Panc1 (cell line): ENCODE results near the gene PTMS. TPM values are rescaled to one million over a fixed set of nuclear protein-coding genes. Genes with fewer than 3 reads are reported as not detected.

Experiments used
- ATAC-seq: fragments of 200-7000 bp; cut with Tn5 transposase; 2 replicates; pipeline ENCODE4 v1.9.1; 2020; ENCODE audit warnings: mild to moderate bottlenecking, moderate library complexity
- BruUV-seq: library from RNA; stranded (reverse); fragments of 400-500 nt; replicated peaks from 2 replicates; lab custom pipeline; 2021; lab: Mats Ljungman, UMichigan
- CTCF ChIA-PET: fragments of 300-600 bp; sonication (Branson Sonifier 250); formaldehyde crosslinking; loops from one replicate; lab custom pipeline; 2022; ENCODE audit warnings: antibody characterized with exemption; lab: Charles Lee
- POLR2A ChIA-PET: fragments of 300-600 bp; sonication (Branson Sonifier 250); formaldehyde crosslinking; loops from one replicate; lab custom pipeline; 2022; ENCODE audit warnings: antibody characterized with exemption; lab: Charles Lee
- DNase-seq: peaks from one replicate; pipeline ENCODE4 v3.0.0-alpha.2; 2010; ENCODE audit warnings: low read depth, low spot score
- H3K27ac ChIP-seq: 2 replicates; pipeline ENCODE4 v1.5.1; 2011; ENCODE audit warnings: mild to moderate bottlenecking, low read length, inconsistent platforms
- H3K27me3 ChIP-seq: fragments of 200-500 bp; sonication (Bioruptor generic); 2 replicates; pipeline ENCODE4 v1.6.0; 2014; ENCODE audit warnings: low read length, inconsistent platforms; ENCODE audit not compliant: control insufficient read depth, insufficient read depth
- H3K36me3 ChIP-seq: fragments of 200-500 bp; sonication (Bioruptor generic); 2 replicates; pipeline ENCODE4 v1.5.1; 2014; ENCODE audit warnings: inconsistent platforms, mild to moderate bottlenecking, low read length, moderate library complexity; ENCODE audit not compliant: control insufficient read depth, insufficient read depth
- H3K4me1 ChIP-seq: 2 replicates; pipeline ENCODE4 v1.5.1; 2011; ENCODE audit warnings: inconsistent platforms, mild to moderate bottlenecking, low read length, moderate library complexity; ENCODE audit not compliant: control insufficient read depth, insufficient read depth
- H3K4me3 ChIP-seq, 2 experiments: 2 replicates each; pipeline ENCODE4 v1.5.1; 2011 to 2012; ENCODE audit warnings: low read depth in 2 of 2, low read length in 2 of 2, mild to moderate bottlenecking in 2 of 2, inconsistent platforms in 1 of 2, moderate library complexity in 1 of 2
- H3K9me3 ChIP-seq: fragments of 200-500 bp; sonication (Bioruptor generic); 2 replicates; pipeline ENCODE4 v1.5.1; 2014; ENCODE audit warnings: low read depth, mild to moderate bottlenecking, inconsistent platforms, low read length, moderate library complexity; ENCODE audit not compliant: control insufficient read depth, insufficient read depth
- CTCF ChIP-seq: fragments of 450-650 bp; IDR thresholded peaks from 2 replicates; pipeline ENCODE4 v1.5.1; 2017; ENCODE audit warnings: mild to moderate bottlenecking
- POLR2AphosphoS5 ChIP-seq: IDR thresholded peaks from 2 replicates; pipeline ENCODE4 v1.6.1; 2012; ENCODE audit warnings: mild to moderate bottlenecking, low read depth, low read length, moderate library complexity
- REST ChIP-seq, 2 experiments: IDR thresholded peaks; 2 replicates each; pipeline ENCODE4 v1.6.1; 2011 to 2012; ENCODE audit warnings: low read depth in 2 of 2, control low read depth in 1 of 2, low read length in 1 of 2, mild to moderate bottlenecking in 1 of 2, moderate library complexity in 1 of 2; ENCODE audit not compliant: insufficient read depth in 1 of 2
- SIN3A ChIP-seq: IDR thresholded peaks from 2 replicates; pipeline ENCODE4 v1.6.1; 2012; ENCODE audit warnings: low read depth, mild to moderate bottlenecking, low read length, moderate library complexity, borderline replicate concordance; ENCODE audit not compliant: insufficient read depth
- TCF7L2 ChIP-seq: IDR thresholded peaks from 2 replicates; pipeline ENCODE4 v1.6.1; 2011; ENCODE audit warnings: mild to moderate bottlenecking, low read depth, low read length, inconsistent platforms
- in situ Hi-C: cut with HindIII; loops from 2 replicates; pipeline ENCODE4 v1.10.0; 2016; ENCODE audit warnings: low sequenced_read_pairs, low pct_unique_long_range_greater_than_20kb
- intact Hi-C: fragments of 100-400 bp; cut with micrococcal nuclease; formaldehyde crosslinking; loops from one replicate; pipeline ENCODE4 v1.10.0; 2022; ENCODE audit not compliant: unreplicated experiment
- total RNA-seq: library from RNA; stranded (reverse); gene quantifications from one replicate; pipeline ENCODE4 v1.2.1, GENCODE V29; 2021; ENCODE audit not compliant: unreplicated experiment

The PTMS gene
- total RNA-seq, 1 experiment from 2014 or later = 395 TPM

GRCh38 chr12:6748761-6749160 is 17.4 kb upstream of the PTMS start:
- H3K27ac ChIP-seq = no peak overlapping the region
- DNase-seq (no peak), ATAC-seq (no peak)
- H3K4me1 ChIP-seq = peaks cover 9% of the 10 kb centered on the region
- H3K27me3 ChIP-seq = no peaks in the 10 kb centered on the region
- ChIA-PET POLR2A (no interaction called here), CTCF (no interaction called here)
- no TSS peak for BruUV-seq
- no peak for TF ChIP-seq TCF7L2
- TF ChIP-seq SIN3A = no peak
- TF ChIP-seq REST (IDR thresholded peaks at IDR 0.05; ENCODE audit: insufficient read depth in 1 of 2, low read depth in 2 of 2, low read length in 1 of 2) = no peak
- no peak for TF ChIP-seq CTCF
- TF ChIP-seq POLR2AphosphoS5 = no peak
- H3K4me3 ChIP-seq = no peak overlapping the region
- peaks cover 10% of the 10 kb centered on the region for H3K36me3 ChIP-seq
- H3K9me3 ChIP-seq = no peaks in the 10 kb centered on the region
- intact Hi-C loops (no loop called here), in situ Hi-C loops (no loop called here)

GRCh38 chr12:6750506-6750905 is 15.7 kb upstream of the PTMS start:
- no peak for TF ChIP-seq SIN3A
- TF ChIP-seq REST (IDR thresholded peaks at IDR 0.05; ENCODE audit: insufficient read depth in 1 of 2, low read depth in 2 of 2, low read length in 1 of 2) = no peak
- TF ChIP-seq POLR2AphosphoS5 = no peak
- TF ChIP-seq CTCF = no peak
- no peak for TF ChIP-seq TCF7L2
- H3K27me3 ChIP-seq = no peaks in the 10 kb centered on the region
- H3K36me3 ChIP-seq = peaks cover 10% of the 10 kb centered on the region
- intact Hi-C loops (loop anchor here (5.0 kb wide), 1 partner anchor 77 kb away; the partner anchor contains the start of gene P3H3), in situ Hi-C loops (no loop called here)
- H3K4me1 ChIP-seq = peaks cover 14% of the 10 kb centered on the region
- no peak for ATAC-seq
- BruUV-seq = no TSS peak
- H3K27ac ChIP-seq = no peak overlapping the region
- ChIA-PET POLR2A (no interaction called here), CTCF (no interaction called here)
- no peak for DNase-seq
- no peak overlapping the region for H3K4me3 ChIP-seq
- no peaks in the 10 kb centered on the region for H3K9me3 ChIP-seq
